Forelimb muscle (tissue), 1 donor: ENCODE measurements around the gene TNFRSF25. TPM values are rescaled to one million over a fixed set of nuclear protein-coding genes. Genes with fewer than 3 reads are reported as not detected.

Experiments used
- DNase-seq: peaks from one replicate; pipeline ENCODE4 v3.0.0-alpha.2; 2013; ENCODE audit warnings: low read depth
- polyA plus RNA-seq: library from polyadenylated mRNA; unstranded; fragments of 120-200 nt; gene quantifications from one replicate; pipeline ENCODE4 v1.2.1, GENCODE V29; 2013; ENCODE audit not compliant: insufficient read length

Gene TNFRSF25
- polyA plus RNA-seq, 1 donor: 10.4 TPM

- no peak for DNase-seq
Measured at GRCh38 chr1:6417961-6418667, 47.9 kb downstream of the TNFRSF25 start.

DNA sequence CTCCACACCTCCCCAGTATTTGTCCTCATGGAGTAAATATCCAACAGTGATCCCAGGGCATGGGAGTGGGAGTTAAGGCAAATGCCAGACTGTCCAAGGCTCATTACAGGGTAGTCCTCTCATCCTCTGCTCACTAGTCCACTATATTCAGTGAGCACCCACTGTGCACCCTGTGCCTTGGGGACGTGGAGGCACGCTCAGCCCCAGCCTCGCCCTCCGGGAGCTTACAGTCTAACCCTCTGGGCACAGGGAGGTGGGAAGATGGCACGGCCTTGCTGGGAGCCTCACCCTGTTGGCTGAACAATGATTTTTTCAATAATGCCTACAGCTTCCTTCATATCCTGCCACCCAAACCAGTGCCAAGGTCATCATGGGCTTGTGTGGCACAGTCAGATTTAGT, 49.1 kb downstream of the TNFRSF25 start:
- DNase-seq: no peak

GRCh38 chr1:6416295-6416656, 49.7 kb downstream of the TNFRSF25 start:
- no peak for DNase-seq

DNA sequence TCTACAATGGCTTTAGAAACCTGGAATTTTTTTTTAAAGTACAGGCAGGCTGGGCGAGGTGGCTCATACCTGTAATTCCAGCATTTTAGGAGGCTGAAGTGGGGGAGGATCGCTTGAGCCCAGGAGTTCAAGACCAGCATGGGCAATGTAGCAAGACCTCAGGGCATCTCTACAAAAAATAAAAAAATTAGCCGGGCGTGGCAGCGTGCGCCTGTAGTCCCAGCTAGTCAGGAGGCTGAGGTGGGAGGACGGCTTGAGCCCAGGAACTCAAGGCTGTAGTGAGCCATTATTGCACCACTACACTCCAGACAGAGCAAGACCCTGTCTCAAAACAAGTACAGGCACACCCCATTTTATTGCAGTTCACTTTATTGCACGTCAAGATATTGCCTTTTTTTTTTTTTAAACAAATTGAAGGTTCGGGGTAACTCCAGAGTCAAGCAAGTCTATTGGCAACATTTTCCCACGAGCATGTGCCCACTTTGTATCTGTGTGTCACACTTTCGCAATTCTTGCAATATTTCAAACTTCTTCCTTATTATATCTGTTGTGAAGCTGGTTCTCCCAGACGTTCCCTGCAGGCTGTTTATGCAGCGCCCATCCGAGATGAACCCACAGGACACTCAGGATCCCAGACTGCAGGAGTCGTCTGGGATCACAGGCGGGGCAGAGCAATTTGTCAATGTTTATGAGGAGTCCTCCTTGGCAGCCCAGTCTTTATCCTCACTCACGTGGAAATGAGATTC, 50.9 kb downstream of the TNFRSF25 start:
- no peak for DNase-seq

DNA sequence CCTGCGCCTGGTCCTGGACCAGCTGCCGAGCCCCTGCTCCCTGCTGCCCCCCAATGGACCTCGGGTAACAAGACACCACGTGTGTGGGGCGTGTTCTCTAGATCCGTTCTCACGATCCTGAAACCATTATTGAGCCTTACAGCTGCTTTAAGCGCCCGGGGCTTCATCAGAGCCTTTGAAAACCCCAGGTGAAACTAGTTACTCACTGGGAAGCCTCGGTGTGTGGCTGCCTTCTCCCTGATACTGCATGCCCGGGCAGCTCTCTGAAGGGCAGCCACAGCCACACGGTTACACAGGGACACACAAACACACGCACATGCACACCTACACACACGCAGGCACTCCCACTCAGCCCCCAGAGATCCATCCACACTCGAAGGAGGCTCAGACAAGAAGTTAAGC, 51.5 kb downstream of the TNFRSF25 start:
- no peak for DNase-seq

GRCh38 chr1:6412896-6413295, 53.1 kb downstream of the TNFRSF25 start:
- no peak for DNase-seq

Other genes starting within 250 kb of the TNFRSF25 start
- 37.6 TPM for gene ICMT, start 230.2 kb downstream of the TNFRSF25 start, polyA plus RNA-seq
- gene HES3, start 222.0 kb downstream of the TNFRSF25 start, polyA plus RNA-seq: not detected
- 17.2 TPM for gene GPR153, start 205.1 kb downstream of the TNFRSF25 start, polyA plus RNA-seq
- gene ACOT7, start 72.4 kb downstream of the TNFRSF25 start, polyA plus RNA-seq: 13.4 TPM
- not detected for gene HES2, start 46.3 kb downstream of the TNFRSF25 start, polyA plus RNA-seq
- gene ESPN, start 41.4 kb downstream of the TNFRSF25 start, polyA plus RNA-seq: 3.0 TPM
- gene PLEKHG5, start 25.5 kb upstream of the TNFRSF25 start, polyA plus RNA-seq: 10.6 TPM
- gene NOL9, start 88.3 kb upstream of the TNFRSF25 start, polyA plus RNA-seq: 13.6 TPM
- gene TAS1R1, start 89.1 kb upstream of the TNFRSF25 start, polyA plus RNA-seq: 5.5 TPM
- gene ZBTB48, start 113.8 kb upstream of the TNFRSF25 start, polyA plus RNA-seq: 23.8 TPM
- 41.1 TPM for gene KLHL21, start 136.7 kb upstream of the TNFRSF25 start, polyA plus RNA-seq
- gene PHF13, start 147.6 kb upstream of the TNFRSF25 start, polyA plus RNA-seq: 18.4 TPM
- 16.8 TPM for gene THAP3, start 158.7 kb upstream of the TNFRSF25 start, polyA plus RNA-seq
- 35.0 TPM for gene DNAJC11, start 235.6 kb upstream of the TNFRSF25 start, polyA plus RNA-seq